ENCODE results near the gene SYPL1.
A peak's percentile ranks its signal among the peaks of the same experiment; 100 is the strongest.

SYPL1 gene

GRCh38 chr7:106063024-106063423, 49.1 kb downstream of the SYPL1 start:
- ATAC-seq (ENCODE audit: low read depth) (no peak), DNase-seq (ENCODE audit: low spot score in 2 of 2) (no peak)
- Mint-ChIP-seq H3K9me3 (peaks cover 5% of the 10 kb centered on the region), H3K27ac (peak overlapping the region; percentile 97), H3K36me3 (peaks cover 4% of the 10 kb centered on the region), H3K4me3 (peak overlapping the region; percentile 54), H3K27me3 (no peaks in the 10 kb centered on the region), H3K4me1 (peaks cover 54% of the 10 kb centered on the region)

GRCh38 chr7:106062521-106062931, 49.6 kb downstream of the SYPL1 start:
- Mint-ChIP-seq H3K4me1 (peaks cover 57% of the 10 kb centered on the region), H3K9me3 (peaks cover 5% of the 10 kb centered on the region), H3K27ac (peak overlapping the region; percentile 97), H3K36me3 (peaks cover 4% of the 10 kb centered on the region), H3K27me3 (no peaks in the 10 kb centered on the region), H3K4me3 (peak overlapping the region; percentile 35)
- DNase-seq (ENCODE audit: low spot score in 2 of 2), result no peak
- no peak for ATAC-seq (ENCODE audit: low read depth)

GRCh38 chr7:106062006-106062405, 50.1 kb downstream of the SYPL1 start:
- Mint-ChIP-seq H3K27ac (peak overlapping the region; percentile 97), H3K27me3 (no peaks in the 10 kb centered on the region), H3K36me3 (peaks cover 4% of the 10 kb centered on the region), H3K9me3 (peaks cover 5% of the 10 kb centered on the region), H3K4me1 (peaks cover 58% of the 10 kb centered on the region), H3K4me3 (peak overlapping the region; percentile 81)
- DNase-seq (ENCODE audit: low spot score in 2 of 2) (no peak), ATAC-seq (ENCODE audit: low read depth) (no peak)

GRCh38 chr7:106061301-106061979, 50.7 kb downstream of the SYPL1 start:
- peak; percentile 34 for ATAC-seq (ENCODE audit: low read depth)
- Mint-ChIP-seq H3K36me3 (peaks cover 4% of the 10 kb centered on the region), H3K27ac (peak overlapping the region; percentile 97), H3K4me1 (peaks cover 58% of the 10 kb centered on the region), H3K27me3 (no peaks in the 10 kb centered on the region), H3K4me3 (peak overlapping the region; percentile 81), H3K9me3 (peaks cover 5% of the 10 kb centered on the region)
- DNase-seq (ENCODE audit: low spot score in 2 of 2), result no peak

GRCh38 chr7:106060394-106060920, 51.7 kb downstream of the SYPL1 start:
- Mint-ChIP-seq H3K36me3 (peaks cover 4% of the 10 kb centered on the region), H3K27me3 (no peaks in the 10 kb centered on the region), H3K27ac (peak overlapping the region; percentile 97), H3K4me3 (no peak overlapping the region), H3K9me3 (peaks cover 5% of the 10 kb centered on the region), H3K4me1 (peaks cover 58% of the 10 kb centered on the region)
- DNase-seq (ENCODE audit: low spot score in 2 of 2) (no peak), ATAC-seq (ENCODE audit: low read depth) (no peak)

GRCh38 chr7:106059556-106059955, 52.6 kb downstream of the SYPL1 start:
- no peak overlapping the region for H3K4me3 Mint-ChIP-seq
- H3K36me3 Mint-ChIP-seq, result peaks cover 4% of the 10 kb centered on the region
- peaks cover 61% of the 10 kb centered on the region for H3K4me1 Mint-ChIP-seq
- H3K27ac Mint-ChIP-seq, result peak overlapping the region; percentile 76
- H3K27me3 Mint-ChIP-seq, result no peaks in the 10 kb centered on the region
- DNase-seq (ENCODE audit: low spot score in 2 of 2) (no peak), ATAC-seq (ENCODE audit: low read depth) (no peak)
- H3K9me3 Mint-ChIP-seq, result peaks cover 5% of the 10 kb centered on the region

GRCh38 chr7:106058928-106059324, 53.2 kb downstream of the SYPL1 start:
- Mint-ChIP-seq H3K36me3 (peaks cover 4% of the 10 kb centered on the region), H3K4me1 (peaks cover 57% of the 10 kb centered on the region)

GRCh38 chr7:106057962-106058927, 53.9 kb downstream of the SYPL1 start:
- Mint-ChIP-seq H3K27me3 (no peaks in the 10 kb centered on the region), H3K4me1 (peaks cover 60% of the 10 kb centered on the region), H3K36me3 (peaks cover 4% of the 10 kb centered on the region), H3K4me3 (peak overlapping the region; percentile 21), H3K27ac (peak overlapping the region; percentile 76), H3K9me3 (peaks cover 5% of the 10 kb centered on the region)
- DNase-seq (ENCODE audit: low spot score in 2 of 2), result peak; percentile 74 to 87
- peak; percentile 85 for ATAC-seq (ENCODE audit: low read depth)

More at GRCh38 chr7:106058928-106059324, 53.2 kb downstream of the SYPL1 start:
- Mint-ChIP-seq H3K9me3 (peaks cover 5% of the 10 kb centered on the region), H3K27me3 (no peaks in the 10 kb centered on the region), H3K27ac (peak overlapping the region; percentile 76), H3K4me3 (peak overlapping the region; percentile 21)
- DNase-seq (ENCODE audit: low spot score in 2 of 2), result no peak
- no peak for ATAC-seq (ENCODE audit: low read depth)

GRCh38 chr7:106057204-106057961, 54.7 kb downstream of the SYPL1 start:
- Mint-ChIP-seq H3K27me3 (no peaks in the 10 kb centered on the region), H3K4me1 (peaks cover 54% of the 10 kb centered on the region), H3K9me3 (peaks cover 5% of the 10 kb centered on the region), H3K27ac (peak overlapping the region; percentile 76), H3K36me3 (peaks cover 4% of the 10 kb centered on the region), H3K4me3 (peak overlapping the region; percentile 21)
- DNase-seq (ENCODE audit: low spot score in 2 of 2) (peak in 1 of 2 donors; percentile 39), ATAC-seq (ENCODE audit: low read depth) (no peak)

- peaks cover 46% of the 10 kb centered on the region for H3K4me1 Mint-ChIP-seq
- peak; percentile 40 for ATAC-seq (ENCODE audit: low read depth)
Observed at GRCh38 chr7:106056513-106057203, 55.5 kb downstream of the SYPL1 start.

GRCh38 chr7:106054971-106055532, 57.1 kb downstream of the SYPL1 start:
- no peak for DNase-seq (ENCODE audit: low spot score in 2 of 2)
- H3K27me3 Mint-ChIP-seq, result no peaks in the 10 kb centered on the region
- H3K27ac Mint-ChIP-seq, result no peak overlapping the region
- H3K9me3 Mint-ChIP-seq, result no peaks in the 10 kb centered on the region
- no peak overlapping the region for H3K4me3 Mint-ChIP-seq
- no peaks in the 10 kb centered on the region for H3K36me3 Mint-ChIP-seq
- peaks cover 41% of the 10 kb centered on the region for H3K4me1 Mint-ChIP-seq
- no peak for ATAC-seq (ENCODE audit: low read depth)

More at GRCh38 chr7:106056513-106057203, 55.5 kb downstream of the SYPL1 start:
- H3K36me3 Mint-ChIP-seq, result peaks cover 4% of the 10 kb centered on the region
- peak overlapping the region; percentile 76 for H3K27ac Mint-ChIP-seq
- peaks cover 4% of the 10 kb centered on the region for H3K9me3 Mint-ChIP-seq
- peak overlapping the region; percentile 6 for H3K4me3 Mint-ChIP-seq
- peak; percentile 58 to 68 for DNase-seq (ENCODE audit: low spot score in 2 of 2)
- no peaks in the 10 kb centered on the region for H3K27me3 Mint-ChIP-seq

- no peaks in the 10 kb centered on the region for H3K36me3 Mint-ChIP-seq
Observed at GRCh38 chr7:106054156-106054910, 57.8 kb downstream of the SYPL1 start.

More at GRCh38 chr7:106054156-106054910, 57.8 kb downstream of the SYPL1 start:
- Mint-ChIP-seq H3K4me3 (no peak overlapping the region), H3K27me3 (no peaks in the 10 kb centered on the region), H3K27ac (no peak overlapping the region), H3K9me3 (no peaks in the 10 kb centered on the region), H3K4me1 (peaks cover 41% of the 10 kb centered on the region)
- no peak for ATAC-seq (ENCODE audit: low read depth)
- no peak for DNase-seq (ENCODE audit: low spot score in 2 of 2)
